Adrenal gland (tissue), 5 donors: Measurements from ENCODE around the gene RAB5B.

ENCODE experiments used
- POLR2A ChIP-seq, 2 donors: fragments of 450-650 bp; IDR thresholded peaks; one replicate each; pipeline ENCODE4 v1.6.1; 2017; ENCODE audit warnings: antibody characterized with exemption in 2 of 2, mild to moderate bottlenecking in 2 of 2, moderate library complexity in 1 of 2
- TF ChIP-seq, protein P1 (sequence below), 6 experiments: fragments of 450-650 bp in 4 of 6; fragments of 200-600 bp in 2 of 6; sonication (generic) in 1 of 6; IDR thresholded peaks; 1 replicate in 5 of 6; 2 replicates in 1 of 6; pipeline versions ENCODE4 v1.5.1 to v1.8.0; 2016 to 2021; ENCODE audit warnings: antibody characterized with exemption in 6 of 6, mild to moderate bottlenecking in 2 of 6, moderate library complexity in 1 of 6
- donor health status: DM: no; HTN: no; CAD: no.

DNA sequence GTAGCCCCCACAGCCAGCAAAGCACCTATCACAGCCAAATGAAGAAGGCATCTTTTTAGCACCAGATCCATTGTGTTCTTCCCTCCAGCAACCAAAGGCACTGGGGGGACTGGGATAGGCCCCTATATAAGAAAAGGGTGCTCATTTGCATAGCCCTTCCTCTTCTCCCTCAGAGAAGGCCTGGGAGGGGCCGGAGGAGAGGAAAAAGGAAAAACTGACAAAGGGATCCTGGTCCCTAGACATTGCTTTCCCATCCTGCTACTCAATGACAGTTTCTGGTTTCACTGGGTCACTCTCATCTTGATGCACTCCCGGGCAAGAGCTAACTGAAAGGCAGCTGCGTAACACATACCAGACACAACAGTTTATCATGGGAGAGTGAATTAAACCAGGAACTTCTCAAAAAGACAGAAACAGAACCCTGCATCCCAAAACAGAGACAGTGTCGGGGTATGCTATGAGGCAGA lies 7.9 kb upstream of the RAB5B start, which contains the start of gene PMEL:
- TF ChIP-seq, protein P1, sequence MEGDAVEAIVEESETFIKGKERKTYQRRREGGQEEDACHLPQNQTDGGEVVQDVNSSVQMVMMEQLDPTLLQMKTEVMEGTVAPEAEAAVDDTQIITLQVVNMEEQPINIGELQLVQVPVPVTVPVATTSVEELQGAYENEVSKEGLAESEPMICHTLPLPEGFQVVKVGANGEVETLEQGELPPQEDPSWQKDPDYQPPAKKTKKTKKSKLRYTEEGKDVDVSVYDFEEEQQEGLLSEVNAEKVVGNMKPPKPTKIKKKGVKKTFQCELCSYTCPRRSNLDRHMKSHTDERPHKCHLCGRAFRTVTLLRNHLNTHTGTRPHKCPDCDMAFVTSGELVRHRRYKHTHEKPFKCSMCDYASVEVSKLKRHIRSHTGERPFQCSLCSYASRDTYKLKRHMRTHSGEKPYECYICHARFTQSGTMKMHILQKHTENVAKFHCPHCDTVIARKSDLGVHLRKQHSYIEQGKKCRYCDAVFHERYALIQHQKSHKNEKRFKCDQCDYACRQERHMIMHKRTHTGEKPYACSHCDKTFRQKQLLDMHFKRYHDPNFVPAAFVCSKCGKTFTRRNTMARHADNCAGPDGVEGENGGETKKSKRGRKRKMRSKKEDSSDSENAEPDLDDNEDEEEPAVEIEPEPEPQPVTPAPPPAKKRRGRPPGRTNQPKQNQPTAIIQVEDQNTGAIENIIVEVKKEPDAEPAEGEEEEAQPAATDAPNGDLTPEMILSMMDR (IDR thresholded peaks at IDR 0.05) = no peak
- TF ChIP-seq POLR2A (IDR thresholded peaks at IDR 0.05) = no peak
